DMS53 (cell line): ENCODE data around the gene C12orf75.
"Not testable (repeated sequence)": the region's sequence is repeated elsewhere in the genome, so short reads cannot be mapped to it uniquely, and the experiment has no call there.

Source experiments
- DNase-seq: peaks from one replicate; lab custom pipeline; 2025; lab: John Stamatoyannopoulos, UW

C12orf75 gene

GRCh38 chr12:105378911-105379310 is 48.4 kb downstream of the C12orf75 start:
- peak; percentile 31 for DNase-seq

- DNase-seq = peak; percentile 87
Measured at GRCh38 chr12:105382771-105383622, 52.5 kb downstream of the C12orf75 start.

- DNase-seq = no peak
Measured at GRCh38 chr12:105384220-105384619, 53.7 kb downstream of the C12orf75 start.

GRCh38 chr12:105384916-105385535 is 54.5 kb downstream of the C12orf75 start:
- DNase-seq = no peak

GRCh38 chr12:105386431-105386830 is 55.9 kb downstream of the C12orf75 start:
- no peak for DNase-seq

- DNase-seq = no peak
Measured at GRCh38 chr12:105391231-105391630, 60.7 kb downstream of the C12orf75 start.

GRCh38 chr12:105393587-105393986 is 63.1 kb downstream of the C12orf75 start:
- DNase-seq = no peak

GRCh38 chr12:105396024-105396423 is 65.5 kb downstream of the C12orf75 start:
- DNase-seq = no peak

GRCh38 chr12:105396983-105397382 is 66.5 kb downstream of the C12orf75 start:
- DNase-seq = no peak

GRCh38 chr12:105398930-105399329 is 68.4 kb downstream of the C12orf75 start:
- DNase-seq = no peak

- no peak for DNase-seq
Measured at GRCh38 chr12:105399428-105400081, 69.1 kb downstream of the C12orf75 start.

GRCh38 chr12:105400227-105400626 is 69.7 kb downstream of the C12orf75 start:
- no peak for DNase-seq

- no peak for DNase-seq
Measured at GRCh38 chr12:105401198-105401597, 70.7 kb downstream of the C12orf75 start.

GRCh38 chr12:105402366-105402765 is 71.9 kb downstream of the C12orf75 start:
- DNase-seq = no peak

GRCh38 chr12:105403095-105403494 is 72.6 kb downstream of the C12orf75 start:
- no peak for DNase-seq

- DNase-seq = not testable (repeated sequence)
Measured at GRCh38 chr12:105404134-105404533, 73.6 kb downstream of the C12orf75 start.

- no peak for DNase-seq
Measured at GRCh38 chr12:105406497-105406896, 76.0 kb downstream of the C12orf75 start.

- DNase-seq = no peak
Measured at GRCh38 chr12:105409279-105409678, 78.8 kb downstream of the C12orf75 start.

- DNase-seq = peak; percentile 55
Measured at GRCh38 chr12:105409801-105410471, 79.4 kb downstream of the C12orf75 start.

- no peak for DNase-seq
Measured at GRCh38 chr12:105413911-105414487, 83.5 kb downstream of the C12orf75 start.

GRCh38 chr12:105417732-105418131 is 87.2 kb downstream of the C12orf75 start:
- DNase-seq = no peak

GRCh38 chr12:105418229-105418628 is 87.7 kb downstream of the C12orf75 start:
- DNase-seq = no peak
